Left lobe of liver (tissue), 2 donors: ENCODE data around the gene APBB2. TPM values are rescaled to one million over a fixed set of nuclear protein-coding genes. Genes with fewer than 3 reads are reported as not detected.
"Not testable (repeated sequence)": the region's sequence is repeated elsewhere in the genome, so short reads cannot be mapped to it uniquely, and the experiment has no call there.

Experiments used
- ATAC-seq: fragments of 200-7000 bp; cut with Tn5 transposase; one replicate; pipeline ENCODE4 v1.9.1; 2020; ENCODE audit warnings: mild to moderate bottlenecking, moderate library complexity
- DNase-seq: peaks from one replicate; pipeline ENCODE4 v3.0.0-alpha.2; 2020; ENCODE audit warnings: low spot score
- total RNA-seq: library from RNA; stranded (reverse); gene quantifications from one replicate; pipeline ENCODE4 v1.2.1, GENCODE V29; 2021
- donor health status: DM: no; HTN: no; CAD: no; lungs with moderate emphysema.
- donor health status: DM: no; HTN: yes; CAD: no.

The APBB2 gene
- total RNA-seq, 1 donor from 2014 or later, result 26.2 TPM

DNA sequence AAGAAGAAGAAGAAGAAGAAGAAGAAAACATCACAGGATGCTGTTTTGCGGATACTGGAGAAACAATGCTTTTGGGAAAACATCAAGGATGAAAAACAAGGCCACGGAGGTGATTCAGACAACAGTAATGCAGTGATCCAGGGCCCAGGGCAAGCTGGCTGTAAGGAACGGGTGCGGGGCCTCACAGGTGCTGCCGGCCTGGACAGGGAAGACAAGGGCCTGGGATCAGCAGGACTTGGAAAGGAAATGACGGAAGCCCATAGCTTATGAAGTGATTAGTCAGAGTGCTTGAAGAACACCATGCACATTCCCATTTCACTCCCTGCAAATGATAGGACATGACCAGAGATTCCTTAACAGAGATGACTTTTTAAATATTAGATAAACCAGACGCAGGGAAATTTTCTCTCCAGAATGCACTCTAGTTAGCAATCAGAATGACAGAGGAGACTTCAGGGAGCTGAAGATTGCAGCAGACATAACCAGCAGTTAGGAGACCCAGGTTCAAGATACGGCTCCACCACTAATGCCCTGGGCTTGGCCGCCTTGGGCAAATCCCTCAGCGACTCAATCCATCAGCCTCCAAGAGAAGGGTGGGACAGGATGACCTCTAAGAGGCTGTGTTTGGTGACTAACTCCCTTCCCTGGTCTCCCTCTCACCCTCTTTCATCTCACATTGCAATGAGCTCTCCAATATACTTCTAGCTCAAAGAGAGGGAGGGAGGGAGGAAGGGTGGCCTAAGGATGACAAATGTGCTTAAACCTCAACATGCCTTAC is 54.1 kb downstream of the APBB2 start:
- DNase-seq, result no peak
- ATAC-seq, result peak; percentile 24

DNA sequence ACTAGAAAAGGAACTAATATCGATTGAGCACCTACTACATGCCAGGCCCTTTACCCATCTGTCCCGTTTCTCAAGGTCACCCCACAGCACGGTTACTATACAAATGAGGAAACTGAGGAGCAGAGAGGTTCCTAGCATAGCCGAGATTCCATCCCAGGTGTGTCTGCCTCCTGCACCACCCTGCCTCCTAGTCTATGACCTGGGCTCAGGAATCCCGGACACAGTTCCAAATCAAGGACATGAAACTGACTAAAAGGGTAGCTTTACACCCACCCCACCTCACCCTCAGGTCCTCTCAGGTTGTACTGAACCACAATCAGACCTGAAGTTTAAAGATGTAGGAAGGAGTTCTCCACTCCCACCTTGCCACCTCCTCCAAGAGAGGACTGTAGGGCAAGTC is 55.6 kb downstream of the APBB2 start:
- ATAC-seq, result no peak
- no peak for DNase-seq

DNA sequence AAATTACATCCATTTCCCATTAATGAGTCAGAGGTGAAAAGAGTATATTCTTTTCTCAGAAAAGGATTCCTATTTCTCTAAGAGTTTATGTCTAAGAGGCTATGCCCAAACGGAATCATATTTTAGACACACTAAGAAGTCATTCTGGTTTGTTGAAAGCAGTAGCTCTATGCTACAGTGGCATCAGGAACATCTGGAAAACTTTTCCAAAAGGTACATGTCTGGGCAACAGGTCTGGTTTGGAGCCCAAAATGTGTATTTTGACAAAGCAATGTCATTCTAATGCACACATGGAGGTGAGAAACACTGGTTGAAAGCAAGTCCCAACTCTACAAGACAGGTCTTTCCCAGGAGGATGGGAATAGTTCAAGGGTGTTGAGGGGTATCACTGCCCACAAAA is 56.1 kb downstream of the APBB2 start:
- ATAC-seq (peak; percentile 9), DNase-seq (no peak)

DNA sequence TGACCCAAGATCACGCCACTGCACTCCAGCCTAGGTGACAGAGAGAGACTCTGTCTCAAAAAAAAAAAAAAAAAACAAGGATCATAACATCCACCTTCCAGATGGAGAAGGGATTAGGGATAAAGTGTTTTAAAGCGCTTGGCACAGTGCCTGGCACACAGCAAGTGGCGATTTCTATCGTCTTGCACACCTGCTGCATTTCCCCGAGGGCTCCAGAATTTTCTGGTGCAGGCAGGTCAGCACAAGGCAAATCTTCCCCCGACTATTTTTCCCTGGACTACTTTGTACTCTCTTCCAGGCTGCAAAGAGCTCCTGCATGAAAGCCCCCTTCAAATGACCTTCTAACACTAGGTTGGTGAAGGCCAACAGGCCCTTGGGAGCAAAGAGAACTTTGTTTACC is 57.3 kb downstream of the APBB2 start:
- ATAC-seq (no peak), DNase-seq (no peak)

DNA sequence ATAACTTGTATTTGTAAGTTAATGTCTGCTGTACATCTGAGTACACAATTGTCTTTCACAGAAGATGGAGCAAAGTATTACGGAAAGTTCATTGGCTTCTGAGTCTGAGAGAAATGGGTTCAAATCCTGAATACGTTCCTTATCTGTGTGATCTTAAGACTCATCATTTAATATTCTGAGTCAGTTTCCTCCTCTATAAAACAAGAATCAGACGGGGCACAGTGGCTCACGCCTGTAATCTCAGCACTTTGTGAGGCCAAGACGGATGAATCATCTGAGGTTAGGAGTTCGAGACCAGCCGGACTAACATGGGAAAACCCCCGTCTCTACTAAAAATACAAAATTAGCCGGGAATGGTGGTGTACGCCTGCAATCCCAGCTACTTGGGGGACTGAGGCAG is 57.8 kb downstream of the APBB2 start:
- DNase-seq, result no peak
- ATAC-seq, result no peak

DNA sequence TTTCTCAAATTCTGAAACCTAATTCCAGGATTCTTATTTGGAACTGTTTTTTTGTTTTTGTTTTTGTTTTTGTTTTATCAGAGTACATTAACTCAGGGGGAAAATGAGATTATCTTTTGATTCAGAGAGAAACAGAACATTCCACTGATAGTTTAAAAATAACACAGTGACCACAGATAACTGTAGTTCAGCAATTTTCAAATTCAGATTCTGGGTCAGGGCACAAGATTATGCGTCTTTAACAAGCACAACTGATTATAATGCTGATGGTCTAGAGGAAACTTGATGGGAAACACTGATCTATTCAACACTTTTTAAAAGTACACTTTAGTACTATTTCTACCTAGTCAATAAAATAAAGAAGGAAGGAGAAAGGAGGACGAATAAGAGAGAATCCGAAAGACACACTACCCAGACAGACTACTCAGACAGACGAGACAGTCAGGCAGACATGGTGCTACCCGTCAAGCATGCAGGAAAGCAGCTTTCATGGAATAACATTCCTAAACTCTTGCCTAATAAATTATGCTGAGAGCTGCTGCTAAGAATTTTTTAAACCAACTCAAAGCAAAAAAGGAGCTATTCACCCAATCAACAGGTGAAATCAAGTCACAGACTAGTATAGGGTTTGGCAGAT is 59.0 kb downstream of the APBB2 start:
- ATAC-seq (no peak), DNase-seq (no peak)

DNA sequence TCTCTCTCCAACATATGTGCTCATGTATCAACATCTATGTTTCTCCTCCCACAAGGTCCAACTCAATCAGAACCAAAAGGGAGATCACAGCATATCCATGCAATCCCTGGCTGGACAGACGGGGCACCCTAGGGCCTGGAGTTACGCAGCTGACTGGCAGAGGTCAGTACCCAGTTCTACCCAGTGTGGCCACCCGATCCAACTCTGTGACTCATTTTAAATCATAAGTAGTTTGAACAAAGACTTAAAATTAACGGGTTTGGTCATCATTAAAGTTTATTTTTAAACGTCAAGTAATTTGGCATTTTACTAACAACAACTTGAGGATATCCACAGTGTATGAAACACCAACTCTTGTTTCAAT is 59.5 kb downstream of the APBB2 start:
- ATAC-seq (peak; percentile 23), DNase-seq (no peak)

DNA sequence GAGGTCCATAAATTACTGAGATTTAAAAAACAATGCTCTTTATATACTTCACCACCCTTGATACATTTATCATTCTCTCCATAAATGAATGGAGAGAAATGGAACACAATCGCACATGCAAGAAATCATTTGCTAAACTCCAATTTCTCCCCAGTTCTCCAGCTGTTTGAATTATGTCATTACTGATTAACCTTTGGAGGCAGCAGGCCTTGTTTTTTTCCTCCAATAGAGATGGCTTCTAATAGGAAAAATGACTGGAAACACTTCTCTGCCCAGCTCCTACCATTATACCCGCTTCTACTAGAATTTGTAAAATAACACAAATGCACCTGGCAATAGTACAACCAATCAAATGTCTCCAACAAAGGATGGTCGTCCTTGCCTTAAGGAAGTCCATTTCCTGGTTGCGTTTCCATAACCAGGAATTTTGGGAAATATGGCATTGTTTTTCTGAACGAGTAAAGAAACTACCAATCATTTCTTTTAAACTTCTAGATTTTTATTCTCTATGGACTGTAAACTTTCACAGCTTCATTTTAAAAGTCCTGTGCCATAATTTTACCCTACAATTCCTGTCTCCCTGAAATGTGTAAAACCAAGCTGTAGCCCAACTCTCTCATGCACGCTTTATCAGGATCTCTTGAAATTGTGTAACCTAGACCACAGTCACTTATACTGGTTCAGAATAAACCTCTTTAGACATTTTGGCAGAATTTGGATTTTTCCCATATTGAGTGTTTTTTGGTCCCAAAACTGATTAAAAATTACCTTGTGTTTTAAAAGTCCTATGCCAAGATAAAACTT is 60.1 kb downstream of the APBB2 start:
- DNase-seq (no peak), ATAC-seq (peak; percentile 37)

DNA sequence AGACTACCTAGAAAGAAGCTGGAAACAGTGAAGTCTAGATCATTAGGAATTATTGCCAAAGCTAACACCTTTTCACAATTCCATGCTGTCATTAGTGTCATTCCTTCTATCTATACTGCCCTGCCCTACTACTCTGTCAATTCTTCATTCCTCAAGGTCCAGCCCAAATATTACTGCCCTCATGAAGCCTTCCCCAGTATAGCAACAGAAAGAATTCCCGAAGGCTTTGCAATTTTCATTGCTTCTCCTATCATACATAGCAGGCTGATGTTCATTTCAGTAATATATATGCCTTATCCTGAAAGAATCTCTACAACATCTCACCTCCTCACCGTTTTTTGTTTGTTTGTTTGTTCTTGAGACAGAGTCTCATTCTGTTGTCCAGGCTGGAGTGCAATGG is 63.9 kb downstream of the APBB2 start:
- DNase-seq (no peak), ATAC-seq (no peak)

DNA sequence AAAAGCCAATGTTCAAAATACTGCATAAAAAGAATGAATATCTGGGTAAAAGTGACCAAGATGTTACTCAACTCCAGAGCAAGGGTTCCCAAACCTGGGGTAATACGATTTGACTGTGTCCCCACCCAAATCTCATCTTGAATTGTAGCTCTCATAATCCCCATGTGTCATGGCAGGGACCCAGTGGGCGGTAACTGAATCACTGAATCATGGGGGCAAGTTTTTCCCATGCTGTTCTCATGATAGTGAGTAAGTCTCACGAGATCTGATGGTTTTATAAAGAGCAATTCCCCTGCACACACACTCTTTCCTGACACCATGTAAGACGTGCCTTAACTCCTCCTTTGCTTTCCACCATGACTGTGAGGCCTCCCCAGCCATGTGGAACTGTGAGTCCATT is 64.8 kb downstream of the APBB2 start:
- ATAC-seq, DNase-seq: not testable (repeated sequence)

DNA sequence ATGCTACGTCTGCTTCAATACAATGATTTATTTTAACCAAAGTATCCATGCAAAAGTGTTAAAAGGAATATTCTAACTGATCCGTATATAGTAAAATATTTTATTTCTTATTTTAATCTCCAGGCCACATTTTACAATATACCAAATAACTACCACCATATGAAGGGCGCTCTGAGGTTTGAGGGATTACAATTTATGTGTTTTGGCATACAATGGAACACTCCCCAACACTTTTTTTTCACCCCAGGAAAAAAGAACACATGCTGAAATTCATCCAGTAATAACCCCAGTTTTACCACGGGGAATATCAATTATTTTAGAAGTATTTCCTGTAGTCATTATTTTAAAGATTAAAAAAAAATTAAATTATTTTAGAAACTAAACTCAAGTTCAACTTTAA is 65.4 kb downstream of the APBB2 start:
- ATAC-seq (no peak), DNase-seq (no peak)

DNA sequence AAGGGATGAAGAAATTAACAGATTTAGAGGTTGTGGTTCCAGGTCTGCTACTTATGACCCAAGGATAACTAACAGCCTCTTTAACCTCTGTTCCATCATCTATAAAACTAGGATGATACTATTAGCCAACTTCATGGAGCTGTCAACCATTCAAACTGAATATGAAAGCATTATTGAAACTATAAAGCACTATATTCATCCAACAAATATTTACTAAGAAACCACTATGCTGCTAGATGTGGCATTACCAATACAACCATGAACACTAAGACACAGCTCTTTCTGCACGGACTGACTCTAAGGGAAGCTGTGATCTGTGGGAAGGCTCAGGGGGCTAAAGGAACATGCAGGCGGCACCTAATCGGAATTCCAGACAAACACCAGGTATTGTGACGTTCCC is 66.0 kb downstream of the APBB2 start:
- ATAC-seq, result no peak

DNA sequence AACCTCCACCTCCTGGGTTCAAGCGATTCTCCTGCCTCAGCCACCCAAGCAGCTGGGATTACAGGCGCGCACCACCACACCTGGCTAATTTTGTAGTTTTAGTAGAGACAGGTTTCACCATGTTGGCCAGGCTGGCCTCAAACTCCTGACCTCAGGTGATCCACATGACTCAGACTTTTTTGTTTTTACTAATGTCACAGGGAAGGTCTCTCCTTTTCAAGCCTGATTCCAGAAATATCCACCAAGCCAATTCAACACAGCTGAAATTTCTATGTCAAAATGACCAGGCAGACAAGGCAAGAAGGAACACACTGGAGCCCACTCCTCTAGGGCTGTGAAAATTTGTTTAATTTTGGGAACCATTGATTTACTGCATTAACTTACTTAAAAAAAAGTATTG is 66.8 kb downstream of the APBB2 start:
- DNase-seq (peak; percentile 55), ATAC-seq (peak; percentile 15)

More for the DNA sequence above, 66.0 kb downstream of the APBB2 start:
- DNase-seq, result no peak

DNA sequence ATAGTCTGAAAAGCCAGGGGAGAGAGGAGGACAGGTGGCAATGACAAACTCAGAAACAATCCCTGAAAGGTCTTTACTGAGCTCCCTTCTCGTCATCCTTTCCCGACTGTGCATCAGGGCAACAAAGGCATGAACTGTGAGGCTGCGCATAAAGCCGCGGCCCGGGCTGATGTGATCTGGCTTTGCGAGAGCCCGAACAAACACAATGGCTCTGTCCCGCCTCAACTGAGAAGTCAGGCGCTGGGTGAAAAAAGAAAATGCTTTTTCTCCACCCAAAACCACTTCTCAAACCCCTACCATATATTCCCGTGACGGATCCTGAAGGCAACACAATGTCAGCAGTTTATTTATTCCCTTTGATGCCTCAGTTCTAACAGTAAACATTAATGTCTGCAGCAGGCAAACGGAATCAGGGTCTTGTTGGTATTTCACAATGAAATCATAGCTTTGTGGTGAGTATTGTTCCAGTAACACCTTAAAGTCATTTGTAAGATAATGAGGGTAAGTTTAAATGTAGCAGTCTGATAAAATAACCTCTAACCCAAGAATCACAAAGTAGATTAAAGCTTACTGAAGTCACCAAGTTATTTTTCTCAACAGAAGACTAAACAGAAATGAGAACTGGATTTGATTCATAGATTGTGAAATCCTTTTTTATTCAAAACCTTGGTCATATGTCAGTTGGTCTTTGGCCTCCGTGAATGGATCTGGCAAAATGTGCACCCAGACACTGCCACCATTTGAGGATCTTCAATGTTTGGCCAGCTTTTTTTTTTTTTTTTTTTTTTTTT is 67.4 kb downstream of the APBB2 start:
- DNase-seq, result peak; percentile 71
- ATAC-seq, result peak; percentile 62

DNA sequence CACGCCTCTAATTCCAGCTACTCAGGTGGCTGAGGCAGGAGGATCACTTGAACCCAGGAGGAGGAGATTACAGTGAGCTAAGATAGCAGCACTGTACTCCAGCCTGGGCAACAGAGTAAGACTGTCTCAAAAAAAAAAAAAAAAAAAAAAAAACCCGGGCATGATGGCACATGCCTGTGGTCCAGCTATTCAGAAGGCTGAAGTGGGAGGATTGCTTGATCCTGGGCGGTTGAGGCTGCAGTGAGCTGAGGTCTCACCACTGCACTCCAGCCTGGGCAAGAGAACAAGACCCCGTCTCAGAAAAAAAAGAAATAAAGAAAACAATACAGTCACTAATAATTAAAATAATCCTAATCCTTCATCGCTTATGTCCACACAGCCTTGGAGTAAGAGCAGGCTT is 68.1 kb downstream of the APBB2 start:
- ATAC-seq (no peak), DNase-seq (no peak)

DNA sequence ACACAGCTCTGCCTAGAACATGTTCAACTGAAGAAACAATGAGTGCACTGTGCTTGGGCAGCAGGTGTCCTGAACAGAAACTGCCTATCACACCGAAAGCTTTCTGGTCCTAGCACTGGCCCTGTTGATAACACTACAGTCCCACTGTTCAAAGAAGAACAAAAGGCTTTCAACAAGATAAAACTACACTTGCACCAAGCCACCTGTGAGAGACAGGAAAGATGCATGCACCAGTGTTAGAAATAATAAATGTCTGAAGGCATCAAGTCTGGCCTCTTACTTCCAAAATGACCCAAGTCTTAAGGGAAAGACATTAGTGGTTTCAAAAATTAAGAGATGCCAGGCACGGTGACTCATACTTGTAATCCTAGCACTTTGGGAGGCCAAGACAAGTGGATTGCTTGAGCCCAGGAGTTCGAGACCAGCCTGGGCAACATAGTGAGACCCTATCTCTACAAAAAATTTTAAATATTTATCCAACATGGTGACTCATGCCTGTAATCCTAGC is 68.7 kb downstream of the APBB2 start:
- ATAC-seq, result no peak

DNA sequence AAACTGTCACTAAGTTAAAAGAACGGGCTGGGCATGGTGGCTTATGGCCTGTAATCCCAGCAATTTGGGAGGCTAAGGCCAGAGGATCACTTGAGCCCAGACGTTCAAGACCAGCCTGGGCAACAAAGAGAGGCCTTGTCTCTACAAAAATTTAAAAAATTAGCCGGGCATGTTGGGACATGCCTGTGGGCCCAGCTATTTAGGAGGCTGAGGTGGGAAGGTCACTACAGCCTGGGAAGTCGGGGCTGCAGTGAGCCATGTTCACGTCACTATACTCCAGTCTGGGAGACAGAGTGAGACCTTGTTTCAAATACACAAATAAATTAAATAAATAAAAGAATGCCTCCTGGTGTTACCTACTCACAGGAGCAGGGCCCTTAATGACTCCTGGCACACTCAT is 69.5 kb downstream of the APBB2 start:
- ATAC-seq, result no peak
- DNase-seq, result no peak

More for the DNA sequence above, 68.7 kb downstream of the APBB2 start:
- DNase-seq, result no peak

DNA sequence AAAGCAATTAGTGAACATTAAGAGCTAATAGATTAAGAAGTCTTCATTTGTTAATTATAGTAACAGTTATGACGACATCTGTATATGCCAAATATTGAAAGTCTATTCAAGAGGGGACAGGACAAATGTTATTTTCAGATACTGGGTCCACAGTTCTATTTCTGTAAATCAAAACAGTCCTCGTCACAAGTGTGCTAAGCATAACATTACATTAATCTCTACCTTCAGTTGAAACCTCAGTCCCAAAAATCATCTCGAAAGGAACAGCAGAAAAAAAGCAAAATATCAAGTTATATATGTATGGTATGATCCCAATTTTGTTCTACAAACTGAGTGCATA is 70.3 kb downstream of the APBB2 start:
- ATAC-seq (no peak), DNase-seq (no peak)

DNA sequence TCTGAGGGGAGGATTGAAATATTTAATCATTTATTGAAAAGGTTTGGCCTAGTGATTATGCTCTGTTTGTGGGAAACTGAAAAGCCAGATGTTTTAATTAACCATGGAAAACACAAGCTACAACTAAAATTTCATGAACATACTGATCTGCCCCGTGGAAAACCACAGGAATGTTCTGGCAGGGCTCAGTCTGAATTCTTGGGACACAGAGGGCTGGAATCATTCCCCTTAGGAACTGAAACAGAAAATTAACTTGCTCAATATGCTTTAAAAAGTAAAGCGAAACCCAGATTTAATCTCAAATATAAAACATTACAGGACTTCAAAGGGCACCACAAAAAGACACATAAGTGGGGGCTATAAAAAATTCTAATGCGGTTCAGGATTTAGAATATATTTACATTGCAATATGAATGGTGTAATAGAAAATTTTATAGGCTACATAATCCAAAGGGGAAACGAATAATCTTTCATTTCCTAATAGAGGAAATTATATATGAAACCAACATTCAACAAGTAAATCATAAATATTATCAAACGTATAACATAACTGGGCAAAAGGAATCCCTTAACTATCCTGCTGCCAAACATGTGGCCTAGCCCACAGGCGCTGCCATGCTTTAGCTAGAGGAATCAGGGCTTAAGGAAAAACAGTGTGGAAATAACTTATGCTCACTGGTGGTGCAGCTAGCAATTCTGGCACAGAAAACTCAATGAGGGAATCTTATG is 70.9 kb downstream of the APBB2 start:
- DNase-seq (peak; percentile 60), ATAC-seq (peak; percentile 60)
